Parietal lobe (tissue), 1 donor: ENCODE data around the gene OGA. TPM values are rescaled to one million over a fixed set of nuclear protein-coding genes. Genes with fewer than 3 reads are reported as not detected.

ENCODE experiments used
- total RNA-seq: library from RNA; depleted of rRNA; stranded (reverse); fragments of >200 nt; gene quantifications from one replicate; pipeline ENCODE4 v1.2.3, GENCODE V29; 2014

Gene OGA
- total RNA-seq, result 475 TPM

DNA sequence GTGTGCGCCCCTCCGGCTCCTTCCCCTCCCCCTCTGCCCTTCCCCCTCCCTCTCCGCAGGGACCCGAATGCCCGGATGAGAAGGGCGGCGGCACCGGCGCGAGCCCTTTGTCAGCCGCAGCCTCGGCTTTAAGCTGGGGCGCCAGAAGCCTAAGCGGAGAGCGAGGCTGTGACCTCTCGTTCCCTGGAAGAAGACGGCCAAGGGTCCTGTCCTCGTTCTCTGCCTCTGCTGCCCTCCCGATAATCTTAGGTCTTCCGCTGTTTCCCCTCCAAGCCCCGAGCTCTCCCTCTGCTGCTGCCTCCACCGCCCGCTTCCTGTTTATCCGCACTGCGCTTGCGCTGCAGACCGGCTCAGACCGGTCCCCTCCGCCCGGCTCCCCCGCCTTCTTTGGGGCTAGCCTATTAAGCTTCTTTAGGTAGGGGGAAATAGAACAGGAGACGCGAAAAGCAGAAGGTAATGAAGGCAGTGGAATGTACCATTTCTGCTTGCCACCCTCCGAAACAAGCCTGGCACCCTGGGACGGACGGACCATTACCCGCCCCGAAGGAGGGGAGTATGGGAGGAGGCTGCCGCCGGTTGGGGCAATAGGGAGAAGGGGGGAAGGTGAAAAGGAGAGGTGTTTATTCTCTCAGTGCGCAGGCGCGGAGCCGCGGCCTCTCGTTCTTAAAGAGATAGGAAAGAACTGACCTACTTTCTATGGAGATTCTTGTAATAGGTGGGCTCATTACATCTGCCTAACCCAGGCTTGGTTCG, at the start of gene OGA:
TSS of gene OGA (minus strand) at position 326 of the 753 bp plus-strand sequence. CDS start 422 bp downstream, outside the sequence.

DNA sequence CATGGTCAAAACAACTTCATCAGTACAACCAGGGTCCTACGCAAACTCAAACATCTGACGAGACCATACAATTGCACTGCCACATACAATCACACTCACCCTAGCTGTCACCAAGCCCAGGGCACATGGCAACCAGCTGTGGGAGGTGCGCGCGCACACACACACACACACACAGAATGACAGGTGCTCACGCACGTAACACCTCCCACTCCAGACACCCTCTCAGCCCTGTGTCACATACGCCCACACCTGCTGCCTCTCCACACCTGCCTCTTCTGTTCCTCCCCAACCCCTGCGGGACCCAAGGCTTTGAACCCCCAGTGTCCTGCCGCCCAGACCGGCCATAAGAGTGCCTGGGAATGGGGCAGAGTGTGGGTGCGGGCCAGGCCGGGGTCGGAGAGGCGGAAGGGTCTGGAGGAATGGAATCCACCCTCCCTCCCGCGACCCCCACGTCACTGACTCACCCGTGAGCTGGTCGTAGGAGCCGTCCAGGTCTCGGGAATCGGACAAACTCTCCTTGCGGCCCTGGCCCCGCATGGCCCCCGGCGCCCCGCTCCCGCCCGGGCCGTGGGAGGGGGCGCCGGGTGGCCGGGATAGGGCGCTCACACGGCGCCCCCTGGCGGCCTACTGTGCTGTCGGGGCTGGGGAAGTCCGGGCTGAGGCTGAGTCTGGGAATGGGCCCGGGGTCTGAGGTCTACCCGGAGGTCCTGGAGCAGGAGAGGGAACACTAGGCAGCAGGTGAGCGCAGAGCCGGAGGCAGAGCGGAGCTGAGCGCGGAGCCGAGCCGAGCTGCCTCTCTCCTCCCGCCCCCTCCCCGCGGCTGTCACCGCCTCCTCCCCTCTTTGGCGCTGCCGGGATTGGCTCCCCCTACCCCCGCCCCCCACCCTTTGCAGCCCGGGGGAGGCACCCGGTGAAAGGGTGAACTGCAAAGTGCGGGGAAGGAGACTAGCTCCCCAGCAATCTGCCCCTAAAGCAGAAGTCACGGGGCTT, 25.1 kb upstream of the OGA start, which contains the start of gene KCNIP2:
TSS of gene KCNIP2 (minus strand) at position 769 of the 990 bp plus-strand sequence. CDS start at position 537, 232 bp downstream.

DNA sequence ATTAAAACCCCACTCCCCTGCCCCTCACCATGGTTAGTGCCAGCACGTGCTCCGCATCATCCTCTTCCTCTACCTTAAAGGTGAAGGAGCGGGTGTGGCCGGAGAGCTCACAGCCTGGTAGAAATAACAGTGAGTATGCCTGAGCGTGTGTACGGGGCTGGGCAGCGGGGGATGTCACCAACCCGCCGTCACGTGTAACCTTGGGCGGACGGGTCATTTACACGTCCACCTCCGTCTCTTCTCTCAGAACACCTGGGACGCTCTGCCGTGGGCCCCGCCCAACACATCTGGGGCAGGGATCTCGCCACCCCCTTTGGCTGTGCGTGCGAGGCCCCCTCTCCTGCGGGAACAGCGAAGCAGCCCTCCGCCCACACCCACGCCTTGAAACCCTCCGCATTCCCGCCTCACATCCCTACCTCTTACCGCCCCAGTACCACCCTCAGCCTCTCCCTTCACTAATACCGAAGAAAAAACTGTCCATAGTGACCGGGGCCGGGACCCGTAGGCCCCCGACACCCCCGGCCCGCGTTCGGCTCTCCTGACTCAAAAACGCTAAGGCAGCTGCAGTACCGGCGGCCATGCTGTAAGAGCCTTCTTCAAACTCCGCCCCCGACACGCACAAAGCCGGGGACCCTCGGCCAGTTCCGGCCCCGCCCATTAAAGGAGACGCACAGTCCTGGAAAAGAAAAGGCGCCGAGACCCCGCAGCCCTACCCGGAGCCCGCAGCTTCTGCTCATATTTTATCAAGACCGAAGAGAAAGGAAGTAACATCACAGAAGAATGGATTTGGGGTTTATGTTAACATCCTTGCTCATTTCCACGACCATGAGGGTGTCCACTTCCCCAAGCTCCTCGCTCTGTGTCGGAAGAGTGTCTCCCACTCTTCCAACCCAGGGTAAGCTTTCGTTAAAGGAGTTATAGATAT, 35.2 kb downstream of the OGA start, which contains the start of gene NPM3:
TSS of gene NPM3 (minus strand) at position 636 of the 925 bp plus-strand sequence. CDS start at position 580, 56 bp downstream.

GRCh38 chr10:101775273-101776160, 42.7 kb downstream of the OGA start, which contains the start of gene FGF8:
Gene FGF8 (minus strand): TSS chr10:101776114. CDS start chr10:101775900, 214 bp downstream.

Other genes starting within 250 kb of the OGA start
- gene POLL, start 230.2 kb downstream of the OGA start, total RNA-seq, result 20.3 TPM
- 12.8 TPM for gene DPCD, start 230.1 kb downstream of the OGA start, total RNA-seq
- 73.2 TPM for gene FBXW4, start 123.3 kb downstream of the OGA start, total RNA-seq
- gene FGF8, start 42.3 kb downstream of the OGA start, total RNA-seq, result not detected
- gene NPM3, start 35.0 kb downstream of the OGA start, total RNA-seq, result 26.3 TPM
- gene KCNIP2, start 25.4 kb upstream of the OGA start, total RNA-seq, result 11.3 TPM
- 27.5 TPM for gene ARMH3, start 237.7 kb upstream of the OGA start, total RNA-seq
- gene HPS6, start 246.9 kb upstream of the OGA start, total RNA-seq, result 15.0 TPM